Fibroblast of skin of back (primary cell): ENCODE data around the gene TM7SF3.

Source experiments
- DNase-seq: peaks from one replicate; pipeline ENCODE4 v3.0.0-alpha.2; 2013

Gene TM7SF3

DNA sequence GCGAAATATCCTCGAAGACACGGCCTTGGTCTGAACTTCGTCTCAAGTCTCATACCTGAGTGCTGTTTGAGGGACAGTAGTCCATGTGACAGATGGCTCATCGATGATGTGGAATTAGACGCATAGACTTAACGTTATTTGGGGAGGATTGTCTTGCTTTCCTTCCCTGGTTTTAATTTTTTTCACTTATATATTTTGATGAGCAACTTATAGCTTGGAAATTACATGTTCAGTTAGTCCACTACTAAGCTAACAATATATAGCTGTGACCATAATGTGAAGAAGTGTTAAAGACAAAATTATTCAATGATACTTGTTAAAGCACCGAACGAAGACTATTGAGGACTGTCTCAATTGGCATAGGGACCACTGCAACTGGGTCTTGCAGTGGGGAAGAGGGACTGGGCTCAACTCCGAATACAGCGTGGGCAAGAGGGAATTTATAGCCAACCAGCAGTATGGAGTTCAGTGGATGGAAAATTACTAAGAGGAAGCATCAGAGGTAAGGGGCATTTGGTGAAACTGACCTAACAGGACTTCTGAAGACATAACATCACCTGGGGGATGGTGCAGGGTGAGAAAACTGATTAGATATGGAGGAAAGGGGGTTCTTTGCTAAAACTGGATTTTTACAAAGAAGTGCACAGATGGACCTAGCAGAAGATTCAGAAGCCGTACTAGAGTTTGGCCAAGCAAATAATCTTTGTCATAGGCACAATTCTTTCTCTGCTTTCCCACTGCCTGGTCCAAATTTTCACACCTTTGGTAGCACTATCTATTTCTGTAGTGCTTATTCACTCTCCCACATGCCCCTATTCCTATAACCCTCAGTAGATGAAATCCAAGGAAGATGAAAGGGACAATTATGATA is 910 bp upstream of the TM7SF3 start:
- no peak for DNase-seq

DNA sequence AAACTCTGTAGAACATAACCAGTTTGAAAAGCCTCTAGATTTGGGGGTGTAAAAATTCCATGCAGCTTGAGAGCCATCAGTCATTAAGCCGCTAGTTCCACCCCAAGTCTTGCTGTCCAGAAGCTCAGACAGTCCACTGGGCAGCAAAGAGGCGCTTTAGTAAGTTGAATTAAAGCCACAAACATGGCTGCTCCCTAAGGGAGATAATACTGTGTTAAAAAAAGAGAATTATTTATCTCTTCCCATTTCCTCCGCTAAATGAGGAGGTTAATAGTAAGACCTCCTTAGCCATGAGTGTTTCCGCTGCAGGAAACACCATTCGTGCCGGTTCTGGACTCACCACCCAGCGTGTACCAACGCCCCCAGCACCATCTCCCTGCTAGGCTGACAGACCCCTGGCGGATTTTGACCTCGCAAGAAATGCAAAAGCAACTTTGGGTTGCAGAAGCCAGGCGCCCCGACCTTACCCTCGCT is 536 bp downstream of the TM7SF3 start:
- DNase-seq = no peak

DNA sequence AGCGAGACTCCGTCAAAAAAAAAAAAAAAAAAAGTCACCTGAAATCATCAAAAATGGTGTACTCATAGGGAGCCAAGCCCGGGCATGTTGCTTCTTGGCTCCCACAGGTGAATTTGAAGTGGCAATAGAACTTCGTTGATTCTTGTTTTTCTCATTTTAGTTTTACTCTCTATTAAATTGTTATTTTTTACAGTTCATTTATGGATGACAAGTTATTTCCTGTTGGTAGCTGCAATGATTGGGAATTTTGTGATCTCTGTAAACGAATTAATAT is 1.3 kb downstream of the TM7SF3 start:
- DNase-seq = no peak

DNA sequence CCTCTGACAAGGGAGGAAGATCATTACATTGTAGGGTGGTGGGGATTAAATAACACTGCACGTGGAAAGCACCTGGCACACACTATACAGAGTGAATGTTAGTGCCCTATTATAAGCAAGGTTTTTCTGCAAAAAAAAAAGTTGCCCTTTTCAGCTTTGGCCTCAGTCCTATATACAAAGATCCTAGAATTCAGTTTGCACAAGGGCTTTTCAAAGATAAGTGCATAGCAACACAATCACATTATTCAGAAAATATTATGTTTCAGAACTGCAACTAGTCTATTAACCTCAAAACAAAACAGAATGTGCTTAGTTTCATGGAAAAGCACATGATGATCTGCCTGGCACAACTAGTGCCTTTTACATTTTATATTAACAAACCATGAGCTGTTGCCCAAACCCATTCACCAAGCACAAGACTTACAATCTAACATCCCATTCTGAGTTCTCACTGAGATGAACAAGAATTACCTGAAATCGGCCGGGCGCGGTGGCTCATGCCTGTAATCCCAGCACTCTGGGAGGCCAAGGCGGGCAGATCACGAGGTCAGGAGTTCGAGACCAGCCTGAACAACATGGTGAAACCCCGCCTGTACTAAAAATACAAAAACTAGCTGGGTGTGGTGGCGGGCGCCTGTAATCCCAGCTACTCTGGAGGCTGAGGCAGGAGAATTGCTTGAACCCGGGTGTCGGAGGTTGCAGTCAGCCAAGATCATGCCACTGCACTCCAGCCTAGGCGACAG is 1.8 kb downstream of the TM7SF3 start:
- no peak for DNase-seq

DNA sequence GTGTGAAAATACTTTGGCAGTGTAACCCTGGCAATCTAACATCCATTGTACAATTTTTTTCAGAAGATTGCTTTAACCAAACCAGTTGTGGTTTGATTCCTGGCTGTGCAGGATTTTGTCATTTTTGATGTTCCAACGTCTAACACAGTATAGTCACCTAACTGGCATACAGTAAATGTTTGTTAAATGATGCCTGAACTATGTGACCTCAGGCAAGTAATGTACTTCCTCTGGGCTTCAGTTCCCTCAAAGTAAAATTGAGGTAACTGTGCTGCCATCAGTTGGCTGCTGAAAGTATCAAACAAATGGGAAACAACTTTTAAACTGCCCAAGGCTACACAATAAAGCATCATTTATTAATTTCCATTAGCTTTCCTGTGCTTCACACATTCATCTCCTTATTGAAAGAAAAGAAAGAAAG is 4.3 kb downstream of the TM7SF3 start:
- DNase-seq = peak; percentile 8

DNA sequence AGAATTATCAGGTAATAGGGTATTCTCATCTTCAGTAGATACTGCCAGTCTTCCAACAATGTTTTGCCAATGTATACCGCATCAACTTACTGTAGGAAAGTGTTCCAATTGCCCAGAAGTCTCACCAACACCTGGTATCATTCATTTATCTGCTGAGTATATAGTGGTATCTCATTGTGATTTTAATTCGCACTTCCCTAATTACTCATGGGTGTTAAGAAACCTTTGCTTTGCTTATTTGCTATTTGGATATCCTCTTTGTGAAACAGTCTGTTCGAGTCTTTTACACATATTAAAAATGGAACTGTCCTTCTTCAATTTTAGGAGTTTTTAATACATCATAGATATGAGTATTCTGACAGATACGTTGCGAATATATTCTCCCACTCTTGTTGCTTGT is 6.1 kb downstream of the TM7SF3 start:
- DNase-seq = no peak

DNA sequence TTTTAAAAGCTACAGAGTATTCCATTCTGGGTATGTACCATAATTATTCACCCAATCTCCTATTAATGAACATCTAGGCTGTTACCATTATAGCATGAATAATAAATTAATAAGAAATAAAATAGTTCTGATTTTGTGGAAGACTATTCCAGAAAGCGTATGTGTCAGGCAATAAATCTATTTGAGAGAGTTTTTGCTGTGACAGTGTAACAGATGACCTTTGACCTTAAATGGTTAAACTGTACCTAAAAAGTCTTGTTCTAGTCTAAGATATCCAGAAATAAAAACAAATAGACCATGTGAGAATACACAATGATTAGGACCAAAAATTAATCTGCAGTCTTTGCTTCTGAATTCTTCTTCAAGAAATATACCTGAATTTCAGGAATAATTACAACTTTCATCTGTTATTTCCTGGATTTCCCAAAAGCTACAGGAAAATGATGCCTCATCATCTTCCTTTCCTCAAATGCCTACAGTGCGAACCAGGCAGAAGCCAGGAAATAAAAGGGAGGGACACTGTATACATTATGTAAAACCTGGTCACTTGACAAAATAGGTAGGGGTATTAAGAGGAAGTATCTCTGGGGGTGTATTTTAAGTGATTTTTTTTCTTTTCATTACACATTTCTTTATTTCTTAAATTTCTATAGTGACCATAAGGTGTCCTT is 7.3 kb downstream of the TM7SF3 start:
- no peak for DNase-seq

DNA sequence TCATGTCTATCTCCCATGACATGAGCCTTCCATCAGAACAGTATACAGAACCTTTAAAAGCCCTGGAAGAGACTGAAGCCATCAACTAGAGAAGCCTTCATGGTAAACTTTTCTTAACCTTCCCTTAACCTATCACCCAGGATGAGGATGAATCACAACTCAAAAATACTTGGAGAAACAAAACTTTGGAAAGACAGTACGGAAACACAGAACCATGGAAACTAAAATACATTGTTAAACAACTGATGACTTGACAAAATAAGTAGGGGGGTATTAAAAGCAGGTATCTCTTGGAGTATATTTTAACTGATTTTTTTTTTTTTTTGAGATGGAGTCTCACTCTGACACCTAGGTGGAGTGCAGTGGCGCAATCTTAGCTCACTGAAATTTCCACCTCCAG is 8.7 kb downstream of the TM7SF3 start:
- DNase-seq = peak; percentile 9

DNA sequence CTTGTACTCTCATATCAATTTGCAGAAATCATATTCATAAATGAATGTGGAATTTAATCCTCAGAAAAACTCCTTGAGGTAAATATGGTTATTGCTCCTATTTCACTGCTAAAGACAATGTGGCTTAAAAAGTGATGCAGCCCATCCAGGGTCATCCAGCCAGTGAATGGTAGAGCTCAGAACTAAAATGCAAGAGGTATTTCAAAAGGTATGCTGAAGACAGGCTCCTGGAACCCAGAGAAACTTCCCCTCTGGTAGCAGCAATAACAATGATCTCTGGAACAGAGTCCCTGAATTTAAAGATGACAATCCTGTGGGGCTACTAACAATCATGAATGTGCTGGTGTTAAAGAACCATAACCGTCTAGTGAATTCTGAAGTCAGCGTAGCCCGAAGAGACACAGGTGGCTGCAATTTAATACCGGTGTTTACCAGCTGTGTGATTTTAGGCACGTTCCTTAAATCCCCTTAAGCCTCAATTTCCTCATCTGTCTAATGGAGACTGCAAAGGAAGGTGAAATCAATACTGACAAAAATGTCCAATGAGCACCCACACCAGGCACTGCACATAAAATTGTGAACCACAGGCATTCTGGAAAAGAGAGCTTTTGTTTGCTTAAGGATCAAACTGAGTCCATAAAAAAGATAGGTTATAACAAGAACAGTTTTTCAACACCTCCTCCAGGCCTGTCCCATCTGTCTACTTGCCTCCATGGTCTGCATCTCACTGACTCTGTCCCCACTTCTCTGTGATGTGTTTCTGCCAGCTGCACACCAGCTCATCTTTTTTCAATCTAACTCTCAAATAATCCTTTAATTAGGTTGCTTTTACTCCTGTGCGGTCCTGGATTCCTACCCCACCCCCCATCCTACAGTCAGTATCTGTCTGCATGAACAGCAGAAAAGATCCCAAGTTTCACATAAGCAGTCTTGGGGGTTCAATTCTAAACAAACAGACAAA is 10.5 kb downstream of the TM7SF3 start:
- DNase-seq = no peak

DNA sequence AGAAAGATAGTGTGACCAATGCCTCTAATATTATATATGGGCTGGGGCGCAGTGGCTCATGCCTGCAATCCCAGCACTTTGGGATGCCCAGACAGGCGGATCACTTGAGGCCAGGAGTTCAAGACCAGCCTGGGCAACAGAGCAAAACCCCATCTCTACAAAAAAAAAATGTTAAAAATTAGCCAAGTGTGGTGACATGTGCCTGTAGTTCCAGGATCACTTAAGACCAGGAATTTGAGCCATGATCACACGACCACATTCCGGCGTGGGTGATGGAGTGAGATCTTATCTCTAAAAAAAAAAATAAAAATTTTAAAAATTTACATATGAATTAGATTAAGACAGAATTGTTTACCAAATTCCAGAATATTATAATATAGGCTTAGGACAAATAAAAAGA is 12.0 kb downstream of the TM7SF3 start:
- DNase-seq = no peak

DNA sequence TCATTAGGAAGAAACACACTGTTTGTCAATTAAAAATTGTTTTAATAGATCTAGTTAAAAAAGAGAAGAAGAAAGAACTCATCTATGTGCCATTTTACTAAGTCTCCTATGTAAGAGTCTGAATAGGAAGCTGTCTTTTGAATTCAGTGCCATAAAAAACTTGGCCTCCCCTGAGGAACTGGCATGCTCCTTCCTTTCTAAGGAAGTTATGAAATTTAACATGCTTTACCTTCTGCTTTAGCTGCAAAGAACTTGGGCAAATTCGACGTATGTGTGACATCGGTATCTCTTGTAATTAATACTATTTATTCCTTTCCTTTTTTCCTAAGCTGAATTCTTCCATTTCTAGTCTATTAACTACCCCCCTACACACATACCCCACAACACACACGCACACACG is 12.5 kb downstream of the TM7SF3 start:
- no peak for DNase-seq

DNA sequence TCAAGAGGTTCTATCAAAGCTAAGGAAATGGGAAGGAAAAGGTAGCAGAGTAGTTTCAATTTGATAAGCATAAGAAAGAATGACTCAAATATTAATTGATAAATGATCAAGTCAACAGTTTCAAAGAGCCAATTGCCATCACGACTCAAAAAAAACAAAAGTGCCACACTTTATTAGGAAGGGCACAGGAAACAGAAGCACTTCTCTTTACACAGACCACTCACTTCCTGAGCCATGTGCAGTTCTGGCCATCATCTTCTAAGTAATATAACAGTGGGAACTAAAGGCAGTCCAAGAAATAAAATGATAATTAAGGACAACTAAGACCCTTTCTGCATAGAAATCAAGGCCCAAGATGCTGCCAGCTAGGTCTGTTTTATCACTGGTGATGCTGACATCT is 13.2 kb downstream of the TM7SF3 start:
- no peak for DNase-seq

DNA sequence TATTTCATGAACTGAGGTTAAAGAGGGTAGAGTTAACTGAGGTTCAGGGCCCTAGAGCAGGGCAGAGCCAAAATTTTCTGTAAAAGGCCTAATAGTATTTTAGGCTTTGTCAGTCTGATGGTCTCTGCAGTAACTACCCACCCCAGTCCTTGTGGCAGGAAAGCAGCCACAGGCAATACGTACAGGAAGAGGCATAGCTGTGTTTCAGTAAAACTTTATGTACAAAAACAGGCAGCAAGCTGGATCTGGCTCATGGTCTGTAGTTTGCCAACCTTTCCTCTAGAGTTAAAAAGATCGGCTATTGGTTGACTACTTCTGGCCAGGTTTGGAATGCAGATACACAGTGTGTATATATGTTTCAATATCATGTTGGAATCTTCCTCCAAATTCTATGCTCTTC is 17.2 kb downstream of the TM7SF3 start:
- no peak for DNase-seq

DNA sequence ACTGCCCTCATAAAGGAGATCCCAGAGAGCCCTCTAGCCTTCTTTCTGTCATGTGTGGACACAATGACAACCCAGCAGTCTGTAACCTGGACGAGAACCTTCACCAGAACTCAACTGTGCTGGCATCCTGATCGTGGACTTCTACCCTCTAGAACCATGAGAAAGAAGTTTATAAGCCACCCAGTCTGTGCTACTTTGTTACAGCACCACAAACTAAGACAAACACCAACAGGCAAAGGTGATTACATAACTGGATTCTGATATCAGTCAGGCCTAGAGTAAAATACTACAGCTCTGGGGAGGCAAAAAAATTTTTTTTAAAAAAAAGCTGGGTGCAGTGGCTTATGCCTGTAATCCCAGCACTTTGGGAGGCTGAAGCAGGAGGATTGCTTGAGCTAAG is 18.5 kb downstream of the TM7SF3 start:
- DNase-seq = no peak

DNA sequence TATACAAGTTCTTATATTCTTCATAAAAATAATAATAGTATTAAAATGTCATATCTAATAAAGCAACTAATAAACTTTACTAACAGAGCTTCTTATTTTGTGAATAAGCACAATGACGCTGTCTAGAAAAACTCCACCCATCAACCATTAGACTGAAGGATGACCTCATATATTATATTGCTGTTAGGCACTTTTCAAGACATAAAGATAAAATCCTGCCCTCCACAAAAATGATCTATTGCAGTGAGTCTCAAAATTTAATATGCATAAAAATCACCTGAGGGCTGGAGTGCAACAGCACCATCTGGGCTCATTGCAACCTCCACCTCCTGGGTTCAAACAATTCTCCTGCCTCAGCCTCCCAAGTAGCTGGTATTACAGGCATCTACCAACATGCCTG is 20.1 kb downstream of the TM7SF3 start:
- no peak for DNase-seq

DNA sequence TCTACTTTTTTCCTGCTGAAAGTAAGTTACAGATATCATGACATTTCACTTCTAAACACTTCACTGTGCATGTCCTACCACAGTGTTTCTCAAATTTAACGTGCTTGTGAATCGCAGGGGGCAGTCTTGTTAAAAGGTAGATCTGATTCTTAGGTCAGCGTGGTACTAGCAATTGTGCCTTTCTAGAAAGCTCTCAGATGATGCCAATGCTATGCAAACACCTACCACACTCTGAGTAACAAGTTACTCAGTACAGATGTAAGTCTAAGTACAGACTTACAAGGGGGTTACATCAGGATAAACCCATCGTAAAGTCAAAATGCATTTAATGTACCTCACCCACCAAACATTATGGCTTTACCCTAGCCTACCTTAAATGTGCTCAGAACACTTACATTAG is 22.4 kb downstream of the TM7SF3 start:
- no peak for DNase-seq

DNA sequence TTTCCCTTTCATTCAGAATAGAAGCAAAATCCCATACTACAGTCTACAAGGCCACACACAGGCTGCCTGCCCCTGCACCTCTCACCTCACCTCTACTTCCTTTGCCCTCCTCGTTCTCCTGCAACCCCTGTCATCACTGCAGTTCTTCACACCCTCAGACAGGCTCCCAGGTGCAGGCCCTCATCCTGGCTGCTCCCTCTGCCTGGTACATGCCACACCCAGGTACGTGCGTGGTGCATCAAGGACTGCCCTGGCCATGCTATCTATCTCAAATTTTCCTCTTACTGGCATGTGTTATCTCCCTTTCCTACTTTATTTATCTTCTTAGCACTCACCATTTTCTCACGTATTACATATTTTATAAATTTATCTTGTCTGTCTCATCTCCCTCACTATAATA is 24.3 kb downstream of the TM7SF3 start:
- DNase-seq = no peak

DNA sequence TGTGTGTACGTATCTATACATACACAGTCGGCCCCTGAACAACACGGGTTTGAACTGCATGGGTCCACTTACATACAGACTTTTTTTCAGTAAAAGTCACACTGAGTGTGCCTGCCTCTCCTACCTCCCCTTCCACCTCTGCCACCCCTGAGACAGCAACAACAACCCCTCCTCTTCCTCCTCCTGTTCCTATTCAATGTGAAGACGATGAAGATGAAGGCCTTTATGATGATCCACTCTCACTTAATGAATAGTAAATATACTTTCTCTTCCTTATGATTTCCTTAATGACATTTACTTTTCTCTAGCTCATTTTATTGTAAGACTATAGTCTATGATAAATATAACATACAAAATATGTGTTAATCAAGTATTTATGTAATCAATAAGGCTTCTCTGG is 25.5 kb downstream of the TM7SF3 start:
- DNase-seq = no peak

DNA sequence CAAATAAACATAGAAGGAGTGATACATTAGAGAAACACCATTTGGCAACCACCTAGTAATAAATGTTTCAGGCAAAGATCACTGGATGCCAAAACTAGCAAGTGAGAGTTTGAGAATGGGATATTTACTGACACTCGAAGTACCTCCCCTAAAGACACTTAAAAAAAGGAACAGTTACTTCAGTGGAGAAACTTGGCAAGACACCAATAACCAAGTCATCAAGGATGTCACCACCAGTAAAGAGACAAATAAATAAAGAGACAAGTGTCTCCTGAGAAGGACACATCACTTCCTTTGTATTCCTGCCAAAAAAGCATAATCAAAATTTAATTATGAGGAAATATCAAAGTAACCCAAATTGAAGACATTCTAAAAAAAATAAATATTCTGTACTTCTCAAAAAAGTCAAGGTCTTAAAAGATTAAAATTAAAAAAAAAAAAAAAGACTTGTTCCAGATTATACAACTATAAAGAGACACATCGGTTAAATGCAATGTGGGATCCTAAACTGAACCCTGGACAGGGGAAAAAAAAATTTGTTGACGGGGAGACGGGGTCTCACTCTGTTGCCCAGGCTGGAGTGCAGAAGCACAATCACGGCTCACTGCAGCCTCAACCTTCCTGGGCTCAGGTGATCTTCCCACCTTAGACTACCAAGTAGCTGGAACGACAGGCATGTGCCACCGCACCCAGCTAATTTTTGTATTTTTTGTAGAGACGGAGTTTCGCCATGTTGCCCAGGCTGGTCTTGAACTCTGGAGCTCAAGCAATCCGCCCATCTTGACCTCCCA is 26.4 kb downstream of the TM7SF3 start:
- peak; percentile 31 for DNase-seq

DNA sequence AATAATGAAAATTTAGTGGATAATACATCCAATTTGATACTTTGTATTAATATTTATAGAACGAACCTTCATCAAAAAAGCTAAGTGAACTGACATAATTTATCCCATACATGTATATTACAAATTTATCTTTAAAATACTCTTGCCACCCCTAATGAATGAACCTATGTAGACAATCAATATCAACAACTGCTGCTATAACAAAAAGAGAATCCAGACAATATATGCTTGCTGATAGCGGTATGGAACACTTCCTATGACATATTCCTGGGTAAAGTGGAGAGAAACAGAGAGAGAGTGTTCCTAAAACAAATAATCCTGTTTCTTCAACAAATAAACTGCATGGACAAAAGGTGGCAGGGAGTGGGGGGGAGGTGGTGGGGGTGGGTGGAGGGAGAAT is 31.3 kb downstream of the TM7SF3 start:
- DNase-seq = no peak

DNA sequence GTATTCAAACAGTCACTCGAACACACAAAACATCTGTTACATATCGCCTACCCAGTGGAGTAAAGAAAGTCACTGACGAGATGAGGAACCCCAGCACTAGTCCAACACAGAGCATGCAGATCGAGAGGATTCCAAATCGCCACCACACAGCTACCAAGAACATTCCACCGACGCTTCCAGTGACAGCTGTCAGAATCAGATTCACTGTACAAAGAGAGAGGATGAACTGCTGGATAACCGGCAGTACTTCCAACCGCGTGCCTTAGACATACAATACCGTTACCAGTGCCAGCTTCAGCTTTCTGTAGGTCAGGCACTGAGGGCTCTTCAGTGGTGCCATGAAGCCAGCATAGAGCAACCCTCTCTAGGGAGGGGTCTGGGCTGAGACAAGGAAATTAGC is 34.5 kb downstream of the TM7SF3 start:
- DNase-seq = no peak

DNA sequence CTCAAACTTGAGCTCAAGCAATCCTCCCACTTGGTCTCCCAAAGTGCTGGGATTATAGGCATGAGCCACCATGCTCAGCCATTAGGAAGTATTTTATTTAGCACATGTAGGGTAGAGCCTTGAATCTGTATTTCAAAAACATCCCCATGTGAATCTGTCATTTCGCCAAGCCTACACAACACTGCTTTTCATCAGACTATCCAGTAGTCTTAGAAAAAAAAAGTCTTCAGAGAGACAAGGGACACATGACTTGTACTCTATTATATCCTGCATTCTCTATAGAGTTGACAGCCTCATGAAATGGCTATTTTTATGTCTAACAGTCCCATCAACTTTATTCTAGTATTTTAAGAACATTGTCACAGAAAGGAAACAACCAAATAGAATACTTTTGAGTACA is 35.4 kb downstream of the TM7SF3 start:
- DNase-seq = no peak
